Skeletal muscle tissue (tissue), 4 donors: Measurements from ENCODE around the gene SSTR3. TPM values are rescaled to one million over a fixed set of nuclear protein-coding genes. Genes with fewer than 3 reads are reported as not detected.

Experiments used
- H3K27ac ChIP-seq: one replicate; pipeline ENCODE4 v1.7.0; 2013; ENCODE audit warnings: mild to moderate bottlenecking, low read depth, low read length, inconsistent platforms
- H3K27me3 ChIP-seq, 3 donors: one replicate each; pipeline ENCODE4 v1.7.0; 2013; ENCODE audit warnings: low read length in 3 of 3; ENCODE audit not compliant: control insufficient read depth in 3 of 3, insufficient read depth in 3 of 3
- H3K36me3 ChIP-seq, 3 donors: one replicate each; pipeline ENCODE4 v1.7.0; 2013; ENCODE audit warnings: low read length in 3 of 3; ENCODE audit not compliant: control insufficient read depth in 3 of 3, insufficient read depth in 3 of 3
- H3K4me1 ChIP-seq, 3 donors: one replicate each; pipeline ENCODE4 v1.7.0; 2013; ENCODE audit warnings: low read length in 3 of 3, mild to moderate bottlenecking in 3 of 3; ENCODE audit not compliant: control insufficient read depth in 3 of 3, insufficient read depth in 3 of 3
- H3K4me3 ChIP-seq, 3 donors: one replicate each; pipeline ENCODE4 v1.7.0; 2013; ENCODE audit warnings: low read length in 3 of 3
- H3K9ac ChIP-seq, 3 donors: one replicate each; pipeline ENCODE4 v1.7.0; 2013; ENCODE audit warnings: low read length in 3 of 3, mild to moderate bottlenecking in 3 of 3, moderate library complexity in 2 of 3, low read depth in 1 of 3
- H3K9me3 ChIP-seq, 3 donors: one replicate each; pipeline ENCODE4 v1.7.0; 2013; ENCODE audit warnings: low read length in 3 of 3; ENCODE audit not compliant: control insufficient read depth in 3 of 3
- total RNA-seq: library from RNA; depleted of rRNA; stranded (reverse); fragments of >200 nt; gene quantifications from one replicate; pipeline ENCODE4 v1.2.3, GENCODE V29; 2014
- donor health status: Osteomylitis.

The SSTR3 gene
- total RNA-seq = not detected

GRCh38 chr22:37212174-37212906 is at the start of gene SSTR3:
SSTR3 (minus strand) TSS chr22:37212477; CDS start chr22:37207803, 4,674 bp downstream.
- H3K9ac ChIP-seq = no peak within 1 kb of the TSS
- H3K4me1 ChIP-seq = no peaks in the 10 kb centered on the region
- no peak within 1 kb of the TSS for H3K4me3 ChIP-seq
- no peaks in the 10 kb centered on the region for H3K36me3 ChIP-seq
- H3K27me3 ChIP-seq = peaks cover 17 to 38% (median 38%) of the 10 kb centered on the region in 3 donors
- H3K9me3 ChIP-seq = no peaks in the 10 kb centered on the region
- no peak within 1 kb of the TSS for H3K27ac ChIP-seq

- peaks cover 0 to 6% (median 0%) of the 10 kb centered on the region in 3 donors for H3K4me1 ChIP-seq
- H3K4me3 ChIP-seq = no peak overlapping the region
- H3K9me3 ChIP-seq = peaks cover 5 to 12% (median 5%) of the 10 kb centered on the region in 3 donors
- no peak overlapping the region for H3K9ac ChIP-seq
- no peak overlapping the region for H3K27ac ChIP-seq
- H3K27me3 ChIP-seq = peaks cover 52 to 75% (median 65%) of the 10 kb centered on the region in 3 donors
- no peaks in the 10 kb centered on the region for H3K36me3 ChIP-seq
Measured at GRCh38 chr22:37260901-37261336, 48.6 kb upstream of the SSTR3 start.

GRCh38 chr22:37260155-37260795 is 48.0 kb upstream of the SSTR3 start:
- Histone ChIP-seq H3K4me3 (no peak overlapping the region), H3K9me3 (peaks cover 5 to 12% (median 5%) of the 10 kb centered on the region in 3 donors), H3K27me3 (peaks cover 51 to 78% (median 65%) of the 10 kb centered on the region in 3 donors), H3K36me3 (no peaks in the 10 kb centered on the region), H3K27ac (no peak overlapping the region), H3K4me1 (peaks cover 0 to 6% (median 0%) of the 10 kb centered on the region in 3 donors), H3K9ac (no peak overlapping the region)

- Histone ChIP-seq H3K9me3 (peaks cover 3 to 7% (median 5%) of the 10 kb centered on the region in 3 donors), H3K4me3 (no peak overlapping the region), H3K27me3 (peaks cover 55 to 73% (median 64%) of the 10 kb centered on the region in 3 donors), H3K4me1 (peaks cover 0 to 6% (median 0%) of the 10 kb centered on the region in 3 donors), H3K27ac (no peak overlapping the region), H3K9ac (no peak overlapping the region), H3K36me3 (no peaks in the 10 kb centered on the region)
Measured at GRCh38 chr22:37259540-37260029, 47.3 kb upstream of the SSTR3 start.

GRCh38 chr22:37258753-37259401 is 46.6 kb upstream of the SSTR3 start:
- Histone ChIP-seq H3K36me3 (no peaks in the 10 kb centered on the region), H3K27me3 (peaks cover 56 to 67% (median 58%) of the 10 kb centered on the region in 3 donors), H3K9me3 (no peaks in the 10 kb centered on the region), H3K4me3 (no peak overlapping the region), H3K27ac (no peak overlapping the region), H3K4me1 (peaks cover 0 to 6% (median 0%) of the 10 kb centered on the region in 3 donors), H3K9ac (no peak overlapping the region)

GRCh38 chr22:37258005-37258752 is 45.9 kb upstream of the SSTR3 start:
- no peaks in the 10 kb centered on the region for H3K9me3 ChIP-seq
- H3K9ac ChIP-seq = no peak overlapping the region
- H3K4me3 ChIP-seq = no peak overlapping the region
- H3K4me1 ChIP-seq = peaks cover 0 to 6% (median 0%) of the 10 kb centered on the region in 3 donors
- H3K36me3 ChIP-seq = no peaks in the 10 kb centered on the region
- H3K27ac ChIP-seq = no peak overlapping the region
- H3K27me3 ChIP-seq = peaks cover 56 to 65% (median 58%) of the 10 kb centered on the region in 3 donors

- Histone ChIP-seq H3K27ac (no peak overlapping the region), H3K27me3 (peaks cover 51 to 57% (median 53%) of the 10 kb centered on the region in 3 donors), H3K36me3 (no peaks in the 10 kb centered on the region), H3K9me3 (no peaks in the 10 kb centered on the region), H3K4me1 (peaks cover 0 to 6% (median 0%) of the 10 kb centered on the region in 3 donors), H3K9ac (no peak overlapping the region), H3K4me3 (no peak overlapping the region)
Measured at GRCh38 chr22:37256075-37256726, 43.9 kb upstream of the SSTR3 start.

- H3K27me3 ChIP-seq = peaks cover 47 to 52% (median 49%) of the 10 kb centered on the region in 3 donors
- no peak overlapping the region for H3K9ac ChIP-seq
- H3K36me3 ChIP-seq = no peaks in the 10 kb centered on the region
- H3K4me3 ChIP-seq = no peak overlapping the region
- H3K4me1 ChIP-seq = peaks cover 0 to under 1% (median 0%) of the 10 kb centered on the region in 3 donors
- H3K9me3 ChIP-seq = no peaks in the 10 kb centered on the region
- H3K27ac ChIP-seq = no peak overlapping the region
Measured at GRCh38 chr22:37255558-37256006, 43.3 kb upstream of the SSTR3 start.

- H3K27ac ChIP-seq = no peak overlapping the region
- H3K9me3 ChIP-seq = no peaks in the 10 kb centered on the region
- no peak overlapping the region for H3K4me3 ChIP-seq
- H3K9ac ChIP-seq = no peak overlapping the region
- no peaks in the 10 kb centered on the region for H3K4me1 ChIP-seq
- peaks cover 40 to 54% (median 42%) of the 10 kb centered on the region in 3 donors for H3K27me3 ChIP-seq
- H3K36me3 ChIP-seq = no peaks in the 10 kb centered on the region
Measured at GRCh38 chr22:37254867-37255233, 42.6 kb upstream of the SSTR3 start.
